OCI-LY3 (cell line): ENCODE measurements around the gene PREX1.
A peak's percentile ranks its signal among the peaks of the same experiment; 100 is the strongest.
"Not testable (repeated sequence)": the region's sequence is repeated elsewhere in the genome, so short reads cannot be mapped to it uniquely, and the experiment has no call there.

Experiments
- H2AFZ ChIP-seq: fragments of 200-600, 300-600 bp; shearing (Covaris generic); 2 replicates; pipeline ENCODE4 v1.6.0; 2014; ENCODE audit warnings: antibody characterized with exemption, low read depth, low read length
- H3K27ac ChIP-seq: fragments of 200-600, 300-600 bp; sonication (generic); 2 replicates; pipeline ENCODE4 v1.5.1; 2014; ENCODE audit warnings: mild to moderate bottlenecking, low read length, moderate library complexity, mixed read lengths
- H3K27me3 ChIP-seq: fragments of 200-600, 300-600 bp; sonication (generic); 2 replicates; pipeline ENCODE4 v1.6.1; 2014; ENCODE audit warnings: low read depth, low read length, mixed read lengths
- H3K36me3 ChIP-seq: fragments of 200-600, 300-600 bp; sonication (generic); replicated peaks from 2 replicates; pipeline ENCODE3; 2014; ENCODE audit warnings: low read depth, low read length, mixed read lengths
- H3K4me1 ChIP-seq: fragments of 300-600, 200-600 bp; sonication (generic); 2 replicates; pipeline ENCODE4 v1.6.1; 2014; ENCODE audit warnings: low read length, mixed read lengths
- H3K4me2 ChIP-seq: fragments of 200-600, 300-600 bp; sonication (generic); 2 replicates; pipeline ENCODE4 v1.6.1; 2014; ENCODE audit warnings: low read length, mixed read lengths
- H3K4me3 ChIP-seq: fragments of 300-600, 200-600 bp; sonication (generic); 2 replicates; pipeline ENCODE4 v1.5.1; 2014; ENCODE audit warnings: antibody characterized with exemption, mild to moderate bottlenecking, low read length, moderate library complexity
- H3K79me2 ChIP-seq: fragments of 300-600, 200-600 bp; shearing (Covaris generic); 2 replicates; pipeline ENCODE4 v1.6.1; 2014; ENCODE audit warnings: mild to moderate bottlenecking, low read length, mixed read lengths
- H3K9ac ChIP-seq: fragments of 300-600, 200-600 bp; shearing (Covaris generic); 2 replicates; pipeline ENCODE4 v1.6.0; 2014; ENCODE audit warnings: mild to moderate bottlenecking, low read length, moderate library complexity
- H3K9me3 ChIP-seq: fragments of 200-600, 300-600 bp; shearing (Covaris generic); 2 replicates; pipeline ENCODE4 v1.6.1; 2014; ENCODE audit warnings: low read length, mixed read lengths; ENCODE audit not compliant: insufficient read depth
- H4K20me1 ChIP-seq: fragments of 200-600, 300-600 bp; sonication (generic); 2 replicates; pipeline ENCODE4 v1.6.1; 2016; ENCODE audit warnings: low read length, mixed read lengths; ENCODE audit not compliant: insufficient read depth
- CTCF ChIP-seq: fragments of 200-600, 300-600 bp; sonication (generic); IDR thresholded peaks from 2 replicates; pipeline ENCODE4 v1.5.1; 2014; ENCODE audit warnings: antibody characterized with exemption, low read length, low read depth
- EZH2phosphoT487 ChIP-seq: fragments of 200-600 bp; shearing (Covaris generic); IDR thresholded peaks from 2 replicates; pipeline ENCODE4 v1.6.1; 2018; ENCODE audit warnings: antibody characterized with exemption, mixed run types, low read depth

PREX1 gene

GRCh38 chr20:48830826-48831318, 3.1 kb upstream of the PREX1 start:
- H3K4me3 ChIP-seq, result no peak overlapping the region
- no peaks in the 10 kb centered on the region for H3K9me3 ChIP-seq
- TF ChIP-seq EZH2phosphoT487 (no peak), CTCF (no peak)
- no peak overlapping the region for H3K4me2 ChIP-seq
- no peak overlapping the region for H3K27ac ChIP-seq
- H3K9ac ChIP-seq, result no peak overlapping the region
- H3K36me3 ChIP-seq, result no peaks in the 10 kb centered on the region
- H3K4me1 ChIP-seq, result peaks cover 41% of the 10 kb centered on the region
- peaks cover 6% of the 10 kb centered on the region for H3K27me3 ChIP-seq
- no peak overlapping the region for H2AFZ ChIP-seq
- no peaks in the 10 kb centered on the region for H4K20me1 ChIP-seq
- peaks cover 7% of the 10 kb centered on the region; the same call in 1 of the 2 replicates for H3K79me2 ChIP-seq

- peaks cover 7% of the 10 kb centered on the region; the same call in 1 of the 2 replicates for H3K79me2 ChIP-seq
- H3K36me3 ChIP-seq, result no peaks in the 10 kb centered on the region
- H4K20me1 ChIP-seq, result no peaks in the 10 kb centered on the region
- TF ChIP-seq EZH2phosphoT487 (no peak), CTCF (no peak)
- no peak overlapping the region for H2AFZ ChIP-seq
- no peaks in the 10 kb centered on the region for H3K9me3 ChIP-seq
- no peak overlapping the region for H3K4me3 ChIP-seq
- no peak overlapping the region for H3K9ac ChIP-seq
- H3K4me1 ChIP-seq, result peaks cover 50% of the 10 kb centered on the region
- no peak overlapping the region for H3K4me2 ChIP-seq
- no peak overlapping the region for H3K27ac ChIP-seq
- peaks cover 3% of the 10 kb centered on the region for H3K27me3 ChIP-seq
Observed at GRCh38 chr20:48829940-48830339, 2.1 kb upstream of the PREX1 start.

- TF ChIP-seq CTCF (no peak), EZH2phosphoT487 (no peak)
- Histone ChIP-seq H3K4me3 (peak overlapping the region; percentile 77), H2AFZ (peak overlapping the region; percentile 32; the same call in 1 of the 2 replicates), H3K9ac (peak overlapping the region; percentile 71), H3K79me2 (peaks cover 11% of the 10 kb centered on the region; the same call in 1 of the 2 replicates), H3K9me3 (no peaks in the 10 kb centered on the region), H3K4me1 (peaks cover 58% of the 10 kb centered on the region), H3K36me3 (no peaks in the 10 kb centered on the region), H3K4me2 (peak overlapping the region; percentile 74), H3K27ac (no peak overlapping the region), H3K27me3 (peaks cover 3% of the 10 kb centered on the region), H4K20me1 (no peaks in the 10 kb centered on the region)
Observed at GRCh38 chr20:48828734-48829460, 1.1 kb upstream of the PREX1 start.

- Histone ChIP-seq H3K79me2 (peaks cover 17% of the 10 kb centered on the region), H3K4me1 (peaks cover 64% of the 10 kb centered on the region), H3K4me3 (peak overlapping the region; percentile 72), H2AFZ (no peak overlapping the region), H3K9me3 (no peaks in the 10 kb centered on the region), H3K36me3 (no peaks in the 10 kb centered on the region), H3K27ac (no peak overlapping the region), H3K9ac (peak overlapping the region; percentile 66), H3K27me3 (no peaks in the 10 kb centered on the region; the same call in 1 of the 2 replicates), H3K4me2 (peak overlapping the region; percentile 76), H4K20me1 (peaks cover 13% of the 10 kb centered on the region; the same call in 1 of the 2 replicates)
- TF ChIP-seq EZH2phosphoT487, result no peak
- no peak for TF ChIP-seq CTCF
Observed at GRCh38 chr20:48826883-48827771, 672 bp downstream of the PREX1 start.

GRCh38 chr20:48826480-48826879, 1.3 kb downstream of the PREX1 start:
- Histone ChIP-seq H4K20me1 (peaks cover 18% of the 10 kb centered on the region; the same call in 1 of the 2 replicates), H3K4me1 (peaks cover 64% of the 10 kb centered on the region), H3K4me3 (peak overlapping the region; percentile 72), H3K79me2 (peaks cover 17% of the 10 kb centered on the region), H3K27ac (peak overlapping the region; percentile 4), H3K9ac (peak overlapping the region; percentile 66), H3K4me2 (peak overlapping the region; percentile 76)
- H3K9me3 ChIP-seq, H3K36me3 ChIP-seq, H3K27me3 ChIP-seq, H2AFZ ChIP-seq: not testable (repeated sequence)
